Left ventricle myocardium inferior (tissue), 1 donor: ENCODE measurements around the gene CEP68. TPM values are rescaled to one million over a fixed set of nuclear protein-coding genes. Genes with fewer than 3 reads are reported as not detected.

Experiments
- DNase-seq: peaks from one replicate; pipeline ENCODE4 v3.0.0-alpha.2; 2020
- H3K27ac ChIP-seq: fragments of 200-600 bp; replicated peaks from 2 replicates; pipeline ENCODE4 v1.8.0; 2021
- H3K27me3 ChIP-seq: fragments of 200-600 bp; 2 replicates; pipeline ENCODE4 v1.8.0; 2021; ENCODE audit warnings: low read depth
- H3K36me3 ChIP-seq: fragments of 200-600 bp; 2 replicates; pipeline ENCODE4 v1.8.0; 2021
- H3K4me1 ChIP-seq: fragments of 200-600 bp; 2 replicates; pipeline ENCODE4 v1.8.0; 2021
- H3K4me3 ChIP-seq: fragments of 200-600 bp; 2 replicates; pipeline ENCODE4 v1.8.0; 2021; ENCODE audit warnings: mild to moderate bottlenecking, moderate library complexity
- H3K9me3 ChIP-seq: fragments of 200-600 bp; replicated peaks from 2 replicates; pipeline ENCODE4 v1.8.0; 2021
- CTCF ChIP-seq: fragments of 200-600 bp; IDR thresholded peaks from 2 replicates; pipeline ENCODE4 v1.8.0; 2021; ENCODE audit warnings: antibody characterized with exemption, mild to moderate bottlenecking, borderline replicate concordance
- intact Hi-C: fragments of 100-400 bp; cut with micrococcal nuclease; formaldehyde crosslinking; loops from one replicate; pipeline ENCODE4 v1.11.0; 2022
- total RNA-seq: library from RNA; stranded (reverse); fragmentation: NEBNext Ultra II Directional; extraction: Animal tissue kit (Norgen Biotek cat#: 25700); gene quantifications from one replicate; pipeline ENCODE4 v1.2.1, GENCODE V29; 2021
- donor health status: DM: no; HTN: yes; CAD: no; lungs with severe emphysema.

CEP68 gene
- total RNA-seq, 1 donor from 2014 or later: 20.2 TPM

GRCh38 chr2:65077898-65078297 lies 21.7 kb downstream of the CEP68 start:
- H3K27me3 ChIP-seq: no peaks in the 10 kb centered on the region
- H3K9me3 ChIP-seq: no peaks in the 10 kb centered on the region
- no peak for DNase-seq
- peaks cover 68% of the 10 kb centered on the region for H3K4me1 ChIP-seq
- H3K4me3 ChIP-seq: no peak overlapping the region
- H3K27ac ChIP-seq: peak overlapping the region; percentile 79
- H3K36me3 ChIP-seq: peaks cover 78% of the 10 kb centered on the region
- intact Hi-C loops: no loop called here
- no peak for TF ChIP-seq CTCF

GRCh38 chr2:65079017-65079416 lies 22.8 kb downstream of the CEP68 start:
- Histone ChIP-seq H3K4me1 (peaks cover 59% of the 10 kb centered on the region), H3K4me3 (no peak overlapping the region), H3K9me3 (no peaks in the 10 kb centered on the region), H3K36me3 (peaks cover 78% of the 10 kb centered on the region), H3K27me3 (no peaks in the 10 kb centered on the region), H3K27ac (no peak overlapping the region)
- DNase-seq: no peak
- intact Hi-C loops: no loop called here
- no peak for TF ChIP-seq CTCF

GRCh38 chr2:65081232-65081685 lies 25.0 kb downstream of the CEP68 start:
- peaks cover 93% of the 10 kb centered on the region for H3K36me3 ChIP-seq
- peaks cover 37% of the 10 kb centered on the region for H3K4me1 ChIP-seq
- H3K27ac ChIP-seq: peak overlapping the region; percentile 48
- intact Hi-C loops: no loop called here
- DNase-seq: no peak
- no peak overlapping the region for H3K4me3 ChIP-seq
- H3K9me3 ChIP-seq: no peaks in the 10 kb centered on the region
- TF ChIP-seq CTCF: no peak
- H3K27me3 ChIP-seq: no peaks in the 10 kb centered on the region

GRCh38 chr2:65085148-65085547 lies 28.9 kb downstream of the CEP68 start:
- intact Hi-C loops: no loop called here
- Histone ChIP-seq H3K4me3 (no peak overlapping the region), H3K27me3 (no peaks in the 10 kb centered on the region), H3K4me1 (peaks cover 57% of the 10 kb centered on the region), H3K9me3 (no peaks in the 10 kb centered on the region), H3K36me3 (peaks cover 86% of the 10 kb centered on the region), H3K27ac (no peak overlapping the region)
- no peak for TF ChIP-seq CTCF
- no peak for DNase-seq

- H3K27ac ChIP-seq: no peak overlapping the region
- peaks cover 45% of the 10 kb centered on the region for H3K4me1 ChIP-seq
- no peaks in the 10 kb centered on the region for H3K27me3 ChIP-seq
- peaks cover 91% of the 10 kb centered on the region for H3K36me3 ChIP-seq
- no peak overlapping the region for H3K4me3 ChIP-seq
- no peak for TF ChIP-seq CTCF
- H3K9me3 ChIP-seq: no peaks in the 10 kb centered on the region
- no peak for DNase-seq
- intact Hi-C loops: no loop called here
Measured at GRCh38 chr2:65092791-65093190, 36.6 kb downstream of the CEP68 start.

- no peak for DNase-seq
- H3K9me3 ChIP-seq: no peaks in the 10 kb centered on the region
- no peak overlapping the region for H3K4me3 ChIP-seq
- no peak overlapping the region for H3K27ac ChIP-seq
- peaks cover 89% of the 10 kb centered on the region for H3K36me3 ChIP-seq
- no peak for TF ChIP-seq CTCF
- intact Hi-C loops: no loop called here
- peaks cover 45% of the 10 kb centered on the region for H3K4me1 ChIP-seq
- no peaks in the 10 kb centered on the region for H3K27me3 ChIP-seq
Measured at GRCh38 chr2:65093211-65093610, 37.0 kb downstream of the CEP68 start.
